Left cardiac atrium (tissue), 4 donors: ENCODE measurements around the gene DZIP1. TPM values are rescaled to one million over a fixed set of nuclear protein-coding genes. Genes with fewer than 3 reads are reported as not detected.
A peak's percentile ranks its signal among the peaks of the same experiment; 100 is the strongest.

Experiments
- ATAC-seq, 2 donors: fragments of 200-7000 bp; cut with Tn5 transposase; one replicate each; pipeline ENCODE4 v1.9.1; 2020; ENCODE audit warnings: mild to moderate bottlenecking in 2 of 2, moderate library complexity in 2 of 2
- DNase-seq: peaks from one replicate; pipeline ENCODE4 v3.0.0-alpha.2; 2020
- intact Hi-C, 2 donors: fragments of 100-400 bp; cut with DNase I; formaldehyde crosslinking; loops; one replicate each; pipeline versions ENCODE4 v1.14.1 to v1.15.1; 2022 to 2023
- total RNA-seq, 2 donors: library from RNA; stranded (reverse); fragmentation: NEBNext Ultra II Directional; extraction: Animal tissue kit (Norgen Biotek cat#: 25700); gene quantifications; one replicate each; pipeline ENCODE4 v1.2.1, GENCODE V29; 2021
- donor health status: DM: no; HTN: yes; CAD: no.
- donor health status: DM: no; HTN: yes; CAD: no; lungs with severe emphysema.
- donor health status: DM: yes; HTN: yes; CAD: no.
- donor health status: Dilated cardiomyopathy.

Gene DZIP1
- total RNA-seq, 2 donors from 2014 or later = 5.4 to 7.6 TPM

- DNase-seq (peak; percentile 32), ATAC-seq (peak; percentile 64 to 66)
Observed at GRCh38 chr13:95643936-95644598, 439 bp downstream of the DZIP1 start.

GRCh38 chr13:95643571-95643935 is 953 bp downstream of the DZIP1 start:
- intact Hi-C loops = no loop called here
- DNase-seq (no peak), ATAC-seq (no peak)

More at GRCh38 chr13:95643936-95644598, 439 bp downstream of the DZIP1 start:
- intact Hi-C loops = no loop called here

- intact Hi-C loops = no loop called here
- no peak for DNase-seq
- ATAC-seq = no peak
Observed at GRCh38 chr13:95642999-95643398, 1.5 kb downstream of the DZIP1 start.

GRCh38 chr13:95642028-95642621 is 2.4 kb downstream of the DZIP1 start:
- intact Hi-C loops = no loop called here
- DNase-seq (peak; percentile 48), ATAC-seq (peak; percentile 57 to 78)

GRCh38 chr13:95641291-95642027 is 3.0 kb downstream of the DZIP1 start:
- intact Hi-C loops = no loop called here
- ATAC-seq = peak in 1 of 2 donors; percentile 13

GRCh38 chr13:95636853-95637252 is 7.7 kb downstream of the DZIP1 start:
- DNase-seq (no peak), ATAC-seq (no peak)
- intact Hi-C loops = no loop called here

More at GRCh38 chr13:95641291-95642027, 3.0 kb downstream of the DZIP1 start:
- DNase-seq = no peak

- no peak for ATAC-seq
Observed at GRCh38 chr13:95630593-95630992, 13.9 kb downstream of the DZIP1 start.

GRCh38 chr13:95629071-95629470 is 15.4 kb downstream of the DZIP1 start:
- intact Hi-C loops = no loop called here
- ATAC-seq (no peak), DNase-seq (no peak)

More at GRCh38 chr13:95630593-95630992, 13.9 kb downstream of the DZIP1 start:
- DNase-seq = no peak
- intact Hi-C loops = no loop called here

- intact Hi-C loops = no loop called here
- ATAC-seq (no peak), DNase-seq (no peak)
Observed at GRCh38 chr13:95628488-95628887, 16.0 kb downstream of the DZIP1 start.

GRCh38 chr13:95627590-95627989 is 16.9 kb downstream of the DZIP1 start:
- intact Hi-C loops = no loop called here
- no peak for ATAC-seq
- DNase-seq = no peak

GRCh38 chr13:95626768-95627167 is 17.7 kb downstream of the DZIP1 start:
- intact Hi-C loops = no loop called here
- ATAC-seq (no peak), DNase-seq (no peak)

- intact Hi-C loops = loop anchor here in 1 of 2 donors (5.0 kb wide), 1 partner anchor 208 kb away; no protein-coding TSS in a partner anchor
- ATAC-seq (peak in 1 of 2 donors; percentile 24), DNase-seq (no peak)
Observed at GRCh38 chr13:95624020-95624419, 20.5 kb downstream of the DZIP1 start.

- intact Hi-C loops = loop anchor here (2.0 to 5.0 kb wide), 2 partner anchors 209 to 210 kb away; no protein-coding TSS in a partner anchor
- no peak for DNase-seq
- no peak for ATAC-seq
Observed at GRCh38 chr13:95623141-95623540, 21.4 kb downstream of the DZIP1 start.

- intact Hi-C loops = loop anchor here in 1 of 2 donors (5.0 kb wide), 1 partner anchor 211 kb away; no protein-coding TSS in a partner anchor
- DNase-seq (no peak), ATAC-seq (peak; percentile 19 to 47)
Observed at GRCh38 chr13:95620825-95621498, 23.5 kb downstream of the DZIP1 start.

GRCh38 chr13:95620030-95620824 is 24.3 kb downstream of the DZIP1 start:
- ATAC-seq (no peak), DNase-seq (no peak)
- intact Hi-C loops = loop anchor here in 1 of 2 donors (5.0 kb wide), 1 partner anchor 212 kb away; no protein-coding TSS in a partner anchor

GRCh38 chr13:95615539-95615938 is 29.0 kb downstream of the DZIP1 start:
- DNase-seq = no peak
- ATAC-seq = no peak
- intact Hi-C loops = no loop called here

GRCh38 chr13:95614641-95615245 is 29.8 kb downstream of the DZIP1 start:
- intact Hi-C loops = no loop called here
- DNase-seq (no peak), ATAC-seq (no peak)

- ATAC-seq = peak in 1 of 2 donors; percentile 16
- intact Hi-C loops = no loop called here
- no peak for DNase-seq
Observed at GRCh38 chr13:95608640-95609323, 35.7 kb downstream of the DZIP1 start.
